ENCODE results near the gene ATXN10. TPM values are rescaled to one million over a fixed set of nuclear protein-coding genes. Genes with fewer than 3 reads are reported as not detected.

ATXN10 gene
- total RNA-seq, 6 donors from 2014 or later = 90.2 to 137 (median 110) TPM

- DNase-seq (no peak), ATAC-seq (ENCODE audit: low FRiP score in 2 of 2) (no peak)
- TF ChIP-seq POLR2A (IDR thresholded peaks at IDR 0.05) (no peak), CTCF (IDR thresholded peaks at IDR 0.05) (no peak), POLR2AphosphoS5 (IDR thresholded peaks at IDR 0.05) (no peak)
- 81 to 84% methylated on average over 6 of the region's 6 CpGs for WGBS, 2 donors
- Histone ChIP-seq H3K36me3 (no peaks in the 10 kb centered on the region), H3K9me3 (no peaks in the 10 kb centered on the region), H3K27me3 (no peaks in the 10 kb centered on the region), H3K4me3 (no peak overlapping the region), H3K4me1 (peaks cover 0 to 3% (median 0%) of the 10 kb centered on the region in 4 donors), H3K27ac (no peak overlapping the region)
These were observed 105.6 kb downstream of the ATXN10 start for GRCh38 chr22:45777046-45777851.

GRCh38 chr22:45777852-45778375, 106.3 kb downstream of the ATXN10 start:
- ATAC-seq (ENCODE audit: low FRiP score in 2 of 2) (no peak), DNase-seq (no peak)
- Histone ChIP-seq H3K9me3 (no peaks in the 10 kb centered on the region), H3K36me3 (no peaks in the 10 kb centered on the region), H3K27me3 (no peaks in the 10 kb centered on the region), H3K4me3 (no peak overlapping the region), H3K27ac (no peak overlapping the region), H3K4me1 (peaks cover 0 to 7% (median under 1%) of the 10 kb centered on the region in 4 donors)
- WGBS, 2 donors = 93 to 96% methylated on average over 3 of the region's 3 CpGs
- TF ChIP-seq CTCF (IDR thresholded peaks at IDR 0.05) = no peak
- TF ChIP-seq POLR2AphosphoS5 (IDR thresholded peaks at IDR 0.05) = no peak
- TF ChIP-seq EP300 (IDR thresholded peaks at IDR 0.05) = no peak
- no peak for TF ChIP-seq POLR2A (IDR thresholded peaks at IDR 0.05)

- Histone ChIP-seq H3K36me3 (no peaks in the 10 kb centered on the region), H3K4me3 (no peak overlapping the region), H3K27me3 (no peaks in the 10 kb centered on the region), H3K4me1 (peaks cover 2 to 26% (median 14%) of the 10 kb centered on the region in 4 donors), H3K9me3 (no peaks in the 10 kb centered on the region), H3K27ac (no peak overlapping the region)
- TF ChIP-seq EP300 (IDR thresholded peaks at IDR 0.05) (no peak), POLR2A (IDR thresholded peaks at IDR 0.05) (no peak), CTCF (IDR thresholded peaks at IDR 0.05) (no peak), POLR2AphosphoS5 (IDR thresholded peaks at IDR 0.05) (no peak)
- DNase-seq = no peak
- WGBS, 2 donors = 83 to 93% methylated on average over 1 to 3 of the region's 3 CpGs
- no peak for ATAC-seq (ENCODE audit: low FRiP score in 2 of 2)
These were observed 109.8 kb downstream of the ATXN10 start for GRCh38 chr22:45781459-45781858.

- TF ChIP-seq EP300 (IDR thresholded peaks at IDR 0.05) = no peak
- no peak for TF ChIP-seq POLR2A (IDR thresholded peaks at IDR 0.05)
- TF ChIP-seq POLR2AphosphoS5 (IDR thresholded peaks at IDR 0.05) = no peak
- no peak for TF ChIP-seq CTCF (IDR thresholded peaks at IDR 0.05)
- DNase-seq (no peak), ATAC-seq (ENCODE audit: low FRiP score in 2 of 2) (no peak)
- H3K27ac ChIP-seq = no peak overlapping the region
- 85 to 91% methylated on average over 6 of the region's 6 CpGs for WGBS, 2 donors
- H3K27me3 ChIP-seq = no peaks in the 10 kb centered on the region
- H3K36me3 ChIP-seq = no peaks in the 10 kb centered on the region
- H3K4me3 ChIP-seq = no peak overlapping the region
- peaks cover 2 to 26% (median 14%) of the 10 kb centered on the region in 4 donors for H3K4me1 ChIP-seq
- H3K9me3 ChIP-seq = no peaks in the 10 kb centered on the region
These were observed 110.3 kb downstream of the ATXN10 start for GRCh38 chr22:45781966-45782365.
